NOMO-1 (cell line): ENCODE measurements around the gene PERM1.

Source experiments
- DNase-seq, 2 experiments: peaks; one replicate each; lab custom pipeline; 2025; ENCODE audit not compliant: unreplicated experiment in 2 of 2; lab: John Stamatoyannopoulos, UW

PERM1 gene

DNA sequence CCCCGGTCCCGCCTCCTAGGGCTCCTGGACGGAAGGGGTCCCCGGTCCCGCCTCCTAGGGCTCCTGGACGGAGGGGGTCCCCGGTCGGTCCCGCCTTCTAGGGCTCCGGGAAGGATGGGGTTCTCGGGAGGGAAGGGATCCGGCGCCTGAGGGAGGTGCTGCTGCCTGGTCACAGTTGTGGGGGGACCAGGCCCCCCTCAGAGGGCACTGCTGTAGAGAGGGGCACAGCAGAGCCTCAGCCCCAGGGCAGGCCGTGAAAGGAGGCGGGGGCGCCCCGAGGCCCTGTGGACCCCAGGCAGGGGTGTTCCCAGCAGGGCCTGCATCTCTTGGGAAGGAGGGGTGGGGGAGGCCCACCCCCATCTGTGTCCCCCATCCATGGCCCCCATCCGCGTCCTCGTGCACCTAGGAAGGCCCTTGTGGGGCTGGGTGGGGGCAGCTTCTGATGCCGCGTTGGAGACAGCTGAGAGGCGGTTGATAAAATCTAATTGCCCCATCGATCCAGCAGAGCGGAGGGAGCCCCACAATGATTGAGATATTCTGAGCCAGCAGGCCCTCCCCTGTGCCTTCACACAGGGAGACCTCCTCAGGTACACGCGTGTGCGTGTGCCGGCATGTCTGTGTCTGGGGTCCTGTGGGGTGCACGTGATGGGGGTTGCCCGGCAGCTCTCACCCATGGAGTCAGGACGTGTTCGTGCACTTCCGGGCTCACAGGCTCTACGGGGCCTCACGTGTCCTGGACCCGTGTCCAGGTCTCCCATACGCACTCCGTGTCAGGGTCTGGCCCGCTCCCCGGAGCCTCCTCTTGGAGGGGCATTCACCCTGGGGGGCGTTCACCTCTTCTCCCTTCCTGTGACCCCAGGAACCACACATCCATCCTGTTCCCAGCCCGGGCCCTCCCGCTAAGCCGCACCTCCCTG, 45.3 kb downstream of the PERM1 start:
- no peak for DNase-seq

DNA sequence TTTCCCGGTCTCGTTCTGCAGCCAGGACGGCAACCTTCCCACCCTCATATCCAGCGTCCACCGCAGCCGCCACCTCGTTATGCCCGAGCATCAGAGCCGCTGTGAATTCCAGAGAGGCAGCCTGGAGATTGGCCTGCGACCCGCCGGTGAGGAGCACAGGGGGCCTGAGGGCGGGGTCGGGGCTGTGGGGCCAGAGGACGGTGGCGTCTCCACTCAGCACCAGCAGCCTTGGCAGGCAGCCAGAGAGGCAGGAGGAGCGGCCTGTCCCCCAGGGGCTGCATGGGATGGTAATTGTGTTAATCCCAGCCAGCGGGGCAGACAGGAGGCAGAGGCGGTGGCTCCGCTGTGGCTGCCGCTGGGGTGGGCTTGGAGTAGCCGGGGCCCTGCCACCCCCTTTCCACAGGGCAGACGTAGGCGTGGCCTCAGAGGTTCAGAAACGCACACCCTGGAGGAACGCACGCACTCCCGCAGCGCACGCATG, 46.1 kb downstream of the PERM1 start:
- DNase-seq = no peak

DNA sequence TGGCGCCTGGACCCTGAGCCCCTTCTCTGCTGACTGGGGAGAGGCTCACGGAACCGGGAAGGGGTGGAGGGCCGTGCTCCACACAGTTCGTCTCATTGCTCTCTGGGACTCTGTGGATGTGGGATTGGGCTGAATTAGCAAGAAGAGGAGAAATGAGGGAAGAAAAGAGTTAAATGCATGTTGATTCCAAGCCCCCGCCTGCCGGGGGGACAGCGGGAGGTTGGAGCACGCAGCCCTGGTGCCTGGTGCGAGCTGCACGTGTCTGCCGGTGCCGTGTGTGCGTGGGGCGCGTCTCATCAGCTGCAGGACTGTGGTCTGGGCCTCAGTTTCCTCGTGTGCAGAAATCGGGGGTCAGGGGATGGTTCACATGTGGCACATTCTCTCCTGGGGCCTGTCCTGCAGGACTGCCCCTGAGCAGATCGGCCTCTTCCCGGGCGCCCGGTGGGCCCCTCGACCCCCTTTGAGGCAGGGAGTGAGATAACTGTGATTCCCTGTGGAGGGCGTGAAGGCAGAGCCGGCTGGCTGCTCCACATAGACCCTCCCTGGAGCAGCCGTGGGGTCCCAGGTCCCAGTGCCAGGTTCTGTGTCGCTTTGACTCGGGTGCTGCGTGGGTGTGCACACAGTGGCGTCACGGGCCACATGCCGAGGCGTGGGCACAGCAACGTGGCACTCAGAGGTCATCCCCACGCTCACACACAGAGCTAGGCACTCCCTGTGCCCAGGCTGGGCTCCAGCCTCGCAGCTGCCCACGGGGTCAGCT, 46.7 kb downstream of the PERM1 start:
- no peak for DNase-seq

DNA sequence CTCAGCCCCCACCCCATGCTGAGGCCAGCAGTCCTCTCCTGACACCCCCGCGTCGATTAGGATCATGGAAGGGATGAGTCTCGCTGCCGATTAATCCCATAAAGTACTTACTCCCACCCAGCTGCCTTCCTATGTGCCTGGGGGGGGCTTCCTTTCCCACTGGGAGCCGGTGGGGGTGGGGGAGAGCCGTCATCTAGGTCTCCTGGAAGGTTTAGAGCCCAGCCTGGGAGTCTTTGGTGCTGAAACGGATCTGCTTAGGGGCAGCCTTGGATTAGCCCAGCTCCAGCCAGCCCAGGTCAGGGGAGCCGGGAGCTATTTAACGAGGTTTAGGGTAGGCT, 48.3 kb downstream of the PERM1 start:
- DNase-seq = no peak

DNA sequence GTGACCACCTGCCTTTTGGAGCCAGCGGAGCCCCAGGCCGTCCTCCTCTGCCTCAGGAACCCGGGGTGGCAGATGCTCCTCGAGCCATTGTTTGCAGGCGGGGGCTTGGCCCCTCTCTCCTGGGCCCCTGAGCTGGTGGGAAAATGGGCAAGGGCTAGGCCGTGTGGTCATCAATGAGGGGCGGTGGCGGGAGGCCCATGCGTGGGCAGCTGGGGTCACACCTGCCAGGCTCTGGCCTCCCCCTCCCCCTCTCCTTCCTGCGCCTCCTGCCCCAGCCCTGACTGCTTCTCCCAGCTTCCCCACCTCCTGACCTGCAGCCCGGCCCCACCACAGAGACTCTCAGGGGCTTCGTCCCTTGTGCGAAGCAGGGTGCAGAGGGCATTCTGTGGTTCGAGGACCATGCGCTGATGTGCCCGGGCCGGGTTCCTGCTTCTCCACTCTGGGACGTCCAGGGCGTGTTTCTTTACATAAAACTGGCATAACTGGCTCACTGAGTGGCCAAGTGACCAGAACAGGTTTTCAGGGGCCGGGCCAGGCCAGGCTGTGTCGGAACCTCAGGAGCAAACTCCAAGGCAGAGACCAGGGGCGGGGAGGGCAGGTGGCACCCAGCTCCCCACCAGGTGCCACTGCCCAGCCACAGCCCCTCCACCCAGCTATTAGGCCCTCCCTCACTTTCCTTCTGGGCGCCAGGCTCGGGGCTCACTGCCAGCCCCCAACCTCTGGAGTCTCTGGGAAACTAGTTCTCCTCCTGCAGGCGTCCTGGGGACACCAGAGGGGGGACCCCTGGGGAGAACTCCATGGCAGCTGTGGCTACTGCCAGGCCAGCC, 48.9 kb downstream of the PERM1 start:
- DNase-seq = no peak

DNA sequence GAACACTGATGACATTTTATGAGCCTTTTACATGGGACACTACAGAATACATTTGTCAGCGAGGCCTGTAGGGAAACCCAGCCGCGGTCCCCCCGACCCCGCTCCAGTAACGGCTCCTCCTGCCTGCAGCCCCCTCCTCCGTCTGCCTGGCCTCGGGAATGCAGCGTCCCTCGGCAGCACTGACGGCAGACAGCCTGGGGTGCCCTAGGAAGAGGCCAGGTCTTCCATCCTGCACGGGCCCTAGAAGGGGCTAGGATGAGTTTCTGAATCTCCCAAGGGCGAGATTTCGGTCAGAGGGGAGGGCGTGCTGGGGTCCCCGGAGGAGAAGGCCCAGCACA, 49.8 kb downstream of the PERM1 start:
- no peak for DNase-seq

DNA sequence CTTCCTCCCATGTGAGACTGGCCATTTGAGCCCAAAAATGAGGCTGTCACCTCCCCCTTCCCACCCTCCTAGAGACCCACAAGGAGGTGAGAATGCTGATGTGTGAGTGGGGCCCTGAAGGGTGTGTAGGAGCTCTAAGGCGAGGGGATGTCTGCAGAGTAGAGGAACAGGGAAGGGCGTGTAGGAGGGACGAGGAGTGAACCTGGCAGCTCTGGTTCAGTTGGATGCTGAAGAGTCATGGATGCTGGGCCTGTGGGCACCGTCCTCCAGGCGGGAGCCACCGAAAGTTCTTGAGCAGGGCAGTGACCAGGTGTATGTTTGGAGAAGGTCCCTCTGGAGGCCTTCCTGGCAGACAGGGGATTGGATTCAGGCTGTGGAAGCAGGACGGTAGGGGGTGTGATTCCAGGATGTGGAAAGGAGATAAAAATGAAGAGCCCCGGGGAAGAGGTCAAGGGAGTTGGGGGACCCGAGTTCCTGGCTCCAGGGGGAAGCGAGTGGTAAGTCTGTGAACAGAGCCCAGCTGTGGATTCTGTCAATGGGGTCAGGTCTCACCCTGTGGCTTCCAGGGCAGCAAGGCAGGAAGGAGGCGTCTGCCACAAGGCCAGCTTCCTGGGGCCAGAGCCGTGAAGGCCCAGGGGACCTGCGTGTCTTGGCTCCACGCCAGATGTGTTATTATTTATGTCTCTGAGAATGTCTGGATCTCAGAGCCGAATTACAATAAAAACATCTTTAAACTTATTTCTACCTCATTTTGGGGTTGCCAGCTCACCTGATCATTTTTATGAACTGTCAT, 50.3 kb downstream of the PERM1 start:
- DNase-seq = no peak

DNA sequence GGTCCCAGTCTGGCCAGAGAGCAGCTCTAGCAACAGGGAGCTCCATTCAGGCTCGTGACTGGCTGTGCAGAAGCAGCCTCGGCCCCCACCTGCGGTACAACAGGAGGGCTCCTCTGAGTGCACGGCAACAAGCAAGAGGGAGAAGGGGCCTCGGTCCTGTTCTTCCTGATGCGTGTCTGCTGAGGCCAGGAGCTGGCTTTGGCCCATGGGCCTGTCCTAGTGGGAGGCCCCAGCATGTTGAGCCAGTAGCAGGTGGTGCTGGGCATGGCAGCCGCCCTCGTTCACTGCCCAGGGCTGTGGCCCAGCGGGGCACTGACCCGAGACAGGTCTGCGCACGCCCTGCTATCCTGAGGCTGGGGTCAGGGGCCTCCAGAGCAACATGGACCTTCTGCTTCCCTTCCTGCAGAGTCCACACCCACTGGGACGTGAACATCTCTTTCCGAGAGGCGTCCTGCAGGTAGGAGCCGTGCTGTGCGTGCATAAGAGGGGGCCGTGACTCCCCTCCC, 51.2 kb downstream of the PERM1 start:
- no peak for DNase-seq

DNA sequence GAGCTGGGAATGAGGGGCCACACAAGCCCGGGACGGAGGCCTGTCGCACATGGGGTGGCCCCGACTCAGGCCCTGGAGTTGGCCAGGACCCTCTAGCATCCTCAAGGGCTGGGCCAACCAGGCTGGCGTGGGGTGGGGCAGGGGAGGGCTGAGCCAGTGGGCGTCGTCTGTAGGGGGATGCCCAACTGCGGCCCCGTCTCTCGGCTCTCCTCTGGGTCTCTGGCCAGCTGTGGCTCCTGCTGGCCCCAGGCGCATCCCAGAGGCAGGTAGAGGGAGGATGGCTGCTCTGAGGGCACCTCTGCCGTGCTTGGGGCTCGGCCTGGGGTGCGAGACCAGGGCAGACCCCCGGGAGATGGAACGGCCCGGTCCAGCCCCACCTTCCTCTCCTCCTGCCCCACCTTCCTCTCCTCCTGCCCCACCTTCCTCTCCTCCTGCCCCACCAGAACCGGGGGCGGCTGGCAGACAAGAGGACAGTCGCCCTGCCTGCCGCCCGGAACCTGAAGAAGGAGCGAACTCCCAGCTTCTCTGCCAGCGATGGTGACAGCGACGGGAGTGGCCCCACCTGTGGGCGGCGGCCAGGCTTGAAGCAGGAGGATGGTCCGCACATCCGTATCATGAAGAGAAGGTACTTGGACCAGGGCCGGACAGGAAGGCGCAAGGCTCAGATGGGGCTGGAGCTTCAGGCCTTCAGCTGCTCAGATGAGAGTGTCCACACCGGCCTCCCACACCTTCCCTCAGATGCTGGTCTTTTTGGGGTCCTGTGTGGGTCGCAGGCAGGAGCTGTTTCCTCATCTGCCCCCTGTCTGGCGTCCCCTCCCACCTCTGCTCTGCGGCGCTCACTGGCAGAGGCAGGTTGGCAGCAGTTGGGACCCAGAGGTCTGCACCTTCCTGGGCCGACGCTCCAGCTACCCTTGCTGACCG, 51.9 kb downstream of the PERM1 start:
- DNase-seq = no peak

DNA sequence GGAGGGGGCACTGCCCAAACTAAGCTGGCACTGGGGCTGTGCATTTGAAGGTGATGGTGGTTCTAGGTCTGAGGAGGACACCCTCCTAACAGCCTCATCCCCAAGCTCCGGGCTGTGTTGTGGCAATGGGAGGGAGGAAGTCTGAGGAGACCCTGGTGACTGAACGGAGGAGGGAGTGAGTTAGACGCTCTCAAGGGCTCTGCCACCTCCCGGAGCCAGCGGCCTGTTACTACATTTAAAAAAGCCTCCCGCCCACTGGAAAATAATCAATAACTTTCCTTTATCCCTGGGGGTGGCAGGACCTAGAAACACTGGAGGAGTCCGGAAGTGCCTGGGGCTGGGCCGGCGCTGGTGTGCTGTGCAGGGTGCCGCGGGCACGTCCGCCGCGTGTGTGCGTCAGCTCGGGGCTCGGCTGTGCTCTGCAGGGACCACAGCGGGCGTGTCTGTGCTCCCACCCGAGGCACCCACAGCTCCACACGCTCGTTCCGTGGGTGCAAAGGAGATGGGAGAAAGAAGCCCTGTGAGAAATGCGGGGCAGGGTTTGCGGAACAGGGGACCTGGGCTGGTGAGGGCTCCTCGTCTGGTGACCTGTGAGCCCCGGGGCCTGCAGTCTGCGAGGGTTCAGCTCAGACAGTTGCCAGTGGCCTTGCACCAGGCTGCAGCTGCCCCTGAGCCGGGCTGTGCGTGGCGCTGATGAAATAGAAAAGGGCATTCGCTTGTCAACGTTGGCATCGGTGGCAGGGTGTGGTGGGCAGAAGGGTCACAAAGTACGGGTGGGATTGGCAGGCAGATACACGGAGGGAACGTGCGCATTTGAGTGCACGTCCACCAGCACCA, 52.9 kb downstream of the PERM1 start:
- no peak for DNase-seq

DNA sequence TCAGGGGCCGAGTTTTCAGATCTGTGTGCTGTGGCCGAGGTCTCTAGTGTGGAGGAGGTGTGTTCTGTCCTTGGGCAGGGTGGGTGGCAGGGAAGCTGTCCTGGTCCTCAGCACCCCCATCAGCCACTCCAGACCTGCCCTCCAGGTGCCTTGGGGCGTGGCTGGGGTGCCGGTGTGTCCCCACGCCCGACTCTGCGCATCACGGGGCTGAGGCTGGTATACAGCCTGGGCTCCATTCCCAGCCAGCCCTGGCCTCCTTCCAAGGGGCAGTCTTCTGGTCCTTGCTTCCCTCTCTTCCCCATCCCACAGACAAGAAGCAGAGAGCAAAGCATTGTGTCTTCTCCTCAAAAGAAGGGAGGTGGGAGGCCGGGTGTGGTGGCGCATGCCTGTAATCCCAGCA, 54.1 kb downstream of the PERM1 start:
- DNase-seq = no peak

DNA sequence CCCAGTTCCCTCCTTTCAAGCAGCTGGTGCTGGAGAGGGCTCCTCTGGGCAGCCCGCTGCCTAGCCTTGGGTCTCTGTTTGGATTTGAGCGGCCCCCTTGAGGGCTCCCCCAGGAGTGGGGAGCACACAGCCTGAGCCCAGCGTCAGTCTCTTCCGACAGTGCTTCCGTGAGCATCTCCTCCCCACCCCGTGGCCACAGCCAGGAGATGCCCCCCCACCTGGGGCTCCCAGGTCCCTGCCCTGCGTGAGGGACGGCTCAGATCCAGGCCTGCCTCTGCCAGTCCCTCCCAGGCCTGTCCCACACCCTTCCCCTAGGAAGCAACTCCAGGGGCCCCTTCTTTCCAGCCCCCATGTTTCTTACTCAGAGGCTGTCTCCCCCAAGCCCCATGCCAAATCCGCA, 54.7 kb downstream of the PERM1 start:
- no peak for DNase-seq

DNA sequence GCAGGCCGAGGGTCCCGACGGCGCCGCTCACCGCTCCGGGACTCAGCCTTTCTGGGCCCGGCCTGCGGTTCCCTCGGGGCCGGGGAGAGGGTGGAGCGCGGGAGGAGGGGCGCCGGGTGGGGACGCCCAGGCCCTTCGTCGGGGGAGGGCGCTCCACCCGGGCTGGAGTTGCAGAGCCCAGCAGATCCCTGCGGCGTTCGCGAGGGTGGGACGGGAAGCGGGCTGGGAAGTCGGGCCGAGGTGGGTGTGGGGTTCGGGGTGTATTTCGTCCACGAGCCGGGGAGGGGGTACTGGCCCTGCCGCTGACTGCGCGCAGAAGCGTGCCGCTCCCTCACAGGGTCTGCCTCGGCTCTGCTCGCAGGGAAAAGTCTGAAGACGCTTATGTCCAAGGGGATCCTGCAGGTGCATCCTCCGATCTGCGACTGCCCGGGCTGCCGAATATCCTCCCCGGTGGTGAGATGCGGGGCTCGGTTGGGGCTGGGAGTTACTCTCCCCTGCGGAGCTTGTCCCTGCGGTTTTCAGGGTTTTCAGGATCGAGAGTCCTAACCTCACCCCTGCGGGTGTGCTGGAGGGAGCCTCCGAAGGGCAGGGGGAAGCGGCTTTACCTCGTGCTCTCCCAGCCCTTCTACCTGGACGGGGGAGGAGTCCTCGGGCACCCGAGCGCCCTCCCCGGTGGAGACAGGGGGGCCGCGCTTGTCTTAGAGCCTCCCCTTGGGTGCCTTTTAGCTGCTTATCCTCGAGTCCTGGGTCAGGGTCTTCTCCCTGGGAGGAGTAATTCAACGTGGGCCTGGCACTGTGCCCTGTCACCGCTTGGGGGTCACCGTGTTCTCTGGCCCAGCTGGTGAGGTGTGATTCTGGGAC, 56.1 kb downstream of the PERM1 start:
- no peak for DNase-seq
